Endothelial cell of umbilical vein (primary cell): Measurements from ENCODE around the gene MAPKAP1.

Experiments used
- JUN ChIP-seq: IDR thresholded peaks from 2 replicates; pipeline ENCODE4 v1.6.1; 2011; ENCODE audit warnings: borderline replicate concordance, low read depth; ENCODE audit not compliant: insufficient read length, insufficient read depth
- TF ChIP-seq, protein P1 (sequence below), 2 donors: IDR thresholded peaks; 1 replicate in 1 of 2; 2 replicates in 1 of 2; pipeline ENCODE4 v1.5.1; 2011; ENCODE audit warnings: low read length in 2 of 2, mild to moderate bottlenecking in 2 of 2, moderate library complexity in 2 of 2, control low read depth in 1 of 2, inconsistent platforms in 1 of 2, low read depth in 1 of 2; ENCODE audit not compliant: insufficient read depth in 1 of 2; ENCODE audit errors: extremely low read depth in 1 of 2
- TF ChIP-seq, protein P2 (sequence below): IDR thresholded peaks from 2 replicates; pipeline ENCODE4 v1.6.1; 2011; ENCODE audit not compliant: insufficient read depth, insufficient read length

DNA sequence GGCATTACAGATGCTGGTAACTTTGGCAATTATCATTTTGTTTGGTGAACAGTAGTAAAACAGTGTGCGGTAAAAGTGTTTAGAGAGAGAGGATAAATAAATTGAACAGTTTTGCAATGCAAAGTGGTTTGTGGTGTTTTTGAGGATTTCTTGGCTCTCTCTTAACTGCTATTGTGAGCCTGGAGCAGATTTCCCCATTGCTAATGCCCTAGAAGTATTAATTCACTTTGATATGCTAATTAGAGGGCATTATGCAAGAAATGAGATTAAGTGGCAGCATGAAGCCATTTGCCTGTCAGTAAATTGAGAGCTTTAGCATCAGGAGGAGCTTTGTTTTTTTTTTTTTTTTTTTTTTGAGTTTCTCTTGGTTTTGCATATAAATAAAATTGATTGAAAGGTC, 48.3 kb upstream of the MAPKAP1 start:
- TF ChIP-seq, protein P1, sequence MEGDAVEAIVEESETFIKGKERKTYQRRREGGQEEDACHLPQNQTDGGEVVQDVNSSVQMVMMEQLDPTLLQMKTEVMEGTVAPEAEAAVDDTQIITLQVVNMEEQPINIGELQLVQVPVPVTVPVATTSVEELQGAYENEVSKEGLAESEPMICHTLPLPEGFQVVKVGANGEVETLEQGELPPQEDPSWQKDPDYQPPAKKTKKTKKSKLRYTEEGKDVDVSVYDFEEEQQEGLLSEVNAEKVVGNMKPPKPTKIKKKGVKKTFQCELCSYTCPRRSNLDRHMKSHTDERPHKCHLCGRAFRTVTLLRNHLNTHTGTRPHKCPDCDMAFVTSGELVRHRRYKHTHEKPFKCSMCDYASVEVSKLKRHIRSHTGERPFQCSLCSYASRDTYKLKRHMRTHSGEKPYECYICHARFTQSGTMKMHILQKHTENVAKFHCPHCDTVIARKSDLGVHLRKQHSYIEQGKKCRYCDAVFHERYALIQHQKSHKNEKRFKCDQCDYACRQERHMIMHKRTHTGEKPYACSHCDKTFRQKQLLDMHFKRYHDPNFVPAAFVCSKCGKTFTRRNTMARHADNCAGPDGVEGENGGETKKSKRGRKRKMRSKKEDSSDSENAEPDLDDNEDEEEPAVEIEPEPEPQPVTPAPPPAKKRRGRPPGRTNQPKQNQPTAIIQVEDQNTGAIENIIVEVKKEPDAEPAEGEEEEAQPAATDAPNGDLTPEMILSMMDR (IDR thresholded peaks at IDR 0.05; ENCODE audit: extremely low read depth in 1 of 2, insufficient read depth in 1 of 2, low read depth in 1 of 2, low read length in 2 of 2): no peak
- TF ChIP-seq, protein P2, sequence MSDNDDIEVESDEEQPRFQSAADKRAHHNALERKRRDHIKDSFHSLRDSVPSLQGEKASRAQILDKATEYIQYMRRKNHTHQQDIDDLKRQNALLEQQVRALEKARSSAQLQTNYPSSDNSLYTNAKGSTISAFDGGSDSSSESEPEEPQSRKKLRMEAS: no peak
- TF ChIP-seq JUN: no peak
